ENCODE results near the gene IFI30. TPM values are rescaled to one million over a fixed set of nuclear protein-coding genes. Genes with fewer than 3 reads are reported as not detected.
A peak's percentile ranks its signal among the peaks of the same experiment; 100 is the strongest.

Gene IFI30
- total RNA-seq, 1 experiment from 2014 or later, result 35.8 TPM

GRCh38 chr19:18192673-18193387, 19.2 kb downstream of the IFI30 start, which contains the start of gene MPV17L2:
Gene MPV17L2 (plus strand): TSS chr19:18193218. CDS start chr19:18193282, 64 bp downstream.
- H3K79me2 ChIP-seq (ENCODE audit: low read depth), result peaks cover 12% of the 10 kb centered on the region
- no TSS peak for BruUV-seq (replicated peaks)
- ChIA-PET POLR2A (ENCODE audit: unreplicated experiment) (interaction anchor here (0.6 to 0.8 kb wide), 13 partner anchors 18 to 1629 kb away, joined by 3 to 8 read pairs (median 4); partner anchors contain the start of genes JUND, LSM4, RPL18A and ZNF506), CTCF (interaction anchor here (0.5 to 2.0 kb wide), 5 partner anchors 21 to 129 kb away, joined by 3 to 7 read pairs (median 3); no protein-coding TSS in a partner anchor)
- H3K4me1 ChIP-seq (replicated peaks; ENCODE audit: insufficient read depth), result peaks cover 16% of the 10 kb centered on the region
- H3K27ac ChIP-seq, result peak within 1 kb of the TSS; percentile 73
- no peaks in the 10 kb centered on the region for H3K9me2 ChIP-seq (ENCODE audit: insufficient read depth)
- TF ChIP-seq EZH2 (IDR thresholded peaks at IDR 0.05; ENCODE audit: low read depth), result no peak
- TF ChIP-seq, protein P1, sequence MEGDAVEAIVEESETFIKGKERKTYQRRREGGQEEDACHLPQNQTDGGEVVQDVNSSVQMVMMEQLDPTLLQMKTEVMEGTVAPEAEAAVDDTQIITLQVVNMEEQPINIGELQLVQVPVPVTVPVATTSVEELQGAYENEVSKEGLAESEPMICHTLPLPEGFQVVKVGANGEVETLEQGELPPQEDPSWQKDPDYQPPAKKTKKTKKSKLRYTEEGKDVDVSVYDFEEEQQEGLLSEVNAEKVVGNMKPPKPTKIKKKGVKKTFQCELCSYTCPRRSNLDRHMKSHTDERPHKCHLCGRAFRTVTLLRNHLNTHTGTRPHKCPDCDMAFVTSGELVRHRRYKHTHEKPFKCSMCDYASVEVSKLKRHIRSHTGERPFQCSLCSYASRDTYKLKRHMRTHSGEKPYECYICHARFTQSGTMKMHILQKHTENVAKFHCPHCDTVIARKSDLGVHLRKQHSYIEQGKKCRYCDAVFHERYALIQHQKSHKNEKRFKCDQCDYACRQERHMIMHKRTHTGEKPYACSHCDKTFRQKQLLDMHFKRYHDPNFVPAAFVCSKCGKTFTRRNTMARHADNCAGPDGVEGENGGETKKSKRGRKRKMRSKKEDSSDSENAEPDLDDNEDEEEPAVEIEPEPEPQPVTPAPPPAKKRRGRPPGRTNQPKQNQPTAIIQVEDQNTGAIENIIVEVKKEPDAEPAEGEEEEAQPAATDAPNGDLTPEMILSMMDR (conservative IDR thresholded peaks at IDR 0.05), result no peak
- peak within 1 kb of the TSS; percentile 90 for H3K4me3 ChIP-seq
- H3F3A ChIP-seq (ENCODE audit: insufficient read depth, low read depth), result peaks cover 32% of the 10 kb centered on the region
- no peaks in the 10 kb centered on the region for H3K9me3 ChIP-seq (ENCODE audit: insufficient read depth, low read depth)
- no peaks in the 10 kb centered on the region for H3K27me3 ChIP-seq (ENCODE audit: insufficient read depth, low read depth)
- intact Hi-C loops (cut with micrococcal nuclease; ENCODE audit: unreplicated experiment), result loop anchor here (1.0 to 5.0 kb wide), 6 partner anchors 11 to 219 kb away; partner anchors contain the start of genes PGPEP1, PIK3R2 and RAB3A
- DNase-seq, result peak; percentile 99 to 100
- H2AFZ ChIP-seq, result peak within 1 kb of the TSS; percentile 86
- H3K36me3 ChIP-seq (ENCODE audit: low read depth), result no peaks in the 10 kb centered on the region
- no peaks in the 10 kb centered on the region for H4K20me1 ChIP-seq (ENCODE audit: insufficient read depth)
- H3K4me2 ChIP-seq, result peak within 1 kb of the TSS; percentile 88

DNA sequence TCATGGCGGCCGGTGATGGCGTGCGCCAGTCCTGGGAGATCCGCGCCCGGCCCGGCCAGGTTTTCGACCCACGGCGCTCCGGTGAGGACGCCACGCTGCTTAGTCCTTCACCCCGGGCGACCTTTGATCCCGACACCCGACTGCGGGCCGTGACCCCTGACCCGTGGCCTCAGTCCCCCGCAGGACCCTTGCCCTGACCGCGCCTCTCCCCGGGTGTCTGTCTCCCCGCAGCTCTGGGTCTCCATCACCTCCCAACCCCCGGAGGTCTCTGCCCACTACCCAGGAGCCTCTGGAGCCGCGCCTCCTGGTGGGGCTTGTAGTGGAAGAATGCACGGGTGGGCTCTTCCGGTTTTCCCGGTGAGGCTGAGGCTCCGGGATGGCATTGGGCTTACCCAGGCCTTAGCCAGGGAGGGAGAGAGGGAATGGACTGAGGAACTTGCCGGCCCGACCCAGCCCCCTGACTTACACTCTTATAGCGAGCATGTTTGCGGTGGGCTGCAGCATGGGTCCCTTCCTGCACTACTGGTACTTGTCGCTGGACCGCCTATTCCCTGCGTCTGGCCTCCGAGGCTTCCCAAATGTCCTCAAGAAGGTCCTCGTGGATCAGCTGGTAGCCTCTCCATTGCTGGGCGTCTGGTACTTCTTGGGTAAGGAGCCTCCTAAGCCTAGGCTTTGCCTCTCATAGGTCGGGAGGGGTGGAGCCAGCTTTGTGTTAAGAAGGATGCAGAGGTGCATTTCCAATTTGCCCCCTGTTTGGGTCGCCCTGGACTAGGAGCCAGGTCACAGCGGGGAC, 20.0 kb downstream of the IFI30 start:
- Histone ChIP-seq H3K9me2 (ENCODE audit: insufficient read depth) (no peaks in the 10 kb centered on the region), H3K4me2 (peak overlapping the region; percentile 79), H2AFZ (peak overlapping the region; percentile 86), H3K9me3 (ENCODE audit: insufficient read depth, low read depth) (no peaks in the 10 kb centered on the region), H3K36me3 (ENCODE audit: low read depth) (no peaks in the 10 kb centered on the region), H3K27me3 (ENCODE audit: insufficient read depth, low read depth) (no peaks in the 10 kb centered on the region), H3F3A (ENCODE audit: insufficient read depth, low read depth) (peaks cover 32% of the 10 kb centered on the region), H3K79me2 (ENCODE audit: low read depth) (peaks cover 12% of the 10 kb centered on the region), H3K27ac (peak overlapping the region; percentile 35), H3K4me3 (peak overlapping the region; percentile 90), H4K20me1 (ENCODE audit: insufficient read depth) (no peaks in the 10 kb centered on the region), H3K4me1 (replicated peaks; ENCODE audit: insufficient read depth) (peaks cover 16% of the 10 kb centered on the region)
- intact Hi-C loops (cut with micrococcal nuclease; ENCODE audit: unreplicated experiment), result loop anchor here (2.0 to 5.0 kb wide), 4 partner anchors 41 to 219 kb away; partner anchors contain the start of genes PGPEP1 and PIK3R2
- CTCF ChIA-PET, result interaction anchor here (0.6 to 2.0 kb wide), 4 partner anchors 20 to 128 kb away, joined by 3 to 7 read pairs (median 4); no protein-coding TSS in a partner anchor
- POLR2A ChIA-PET (ENCODE audit: unreplicated experiment), result interaction anchor here (0.6 to 0.7 kb wide), 5 partner anchors 17 to 711 kb away, joined by 3 to 8 read pairs (median 3); partner anchors contain the start of gene JUND
- DNase-seq, result no peak
- BruUV-seq (replicated peaks), result no TSS peak
- TF ChIP-seq, protein P1 (conservative IDR thresholded peaks at IDR 0.05), result no peak
- TF ChIP-seq EZH2 (IDR thresholded peaks at IDR 0.05; ENCODE audit: low read depth), result no peak

DNA sequence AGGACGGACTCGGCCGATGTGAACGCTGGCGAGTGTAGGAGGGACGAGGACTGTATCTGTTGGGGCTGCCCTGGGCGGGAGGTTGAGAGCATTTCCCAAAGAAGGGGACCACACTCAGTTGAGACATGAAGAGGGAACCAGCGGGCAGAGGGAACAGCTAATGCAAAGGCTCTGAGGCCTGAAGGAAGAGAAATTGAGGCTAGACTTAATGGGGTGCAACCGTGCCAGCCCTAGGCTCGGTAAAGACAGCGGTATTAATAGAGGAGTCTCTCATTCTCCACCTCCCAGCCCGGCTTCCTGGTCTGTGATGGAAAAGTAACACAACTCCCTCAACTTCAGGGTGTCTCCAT, 20.5 kb downstream of the IFI30 start:
- Histone ChIP-seq H3K4me1 (replicated peaks; ENCODE audit: insufficient read depth) (peaks cover 16% of the 10 kb centered on the region), H3K9me2 (ENCODE audit: insufficient read depth) (no peaks in the 10 kb centered on the region), H3K4me3 (peak overlapping the region; percentile 90; the same call in 1 of the 2 replicates), H3K36me3 (ENCODE audit: low read depth) (no peaks in the 10 kb centered on the region), H3K27me3 (ENCODE audit: insufficient read depth, low read depth) (no peaks in the 10 kb centered on the region), H3F3A (ENCODE audit: insufficient read depth, low read depth) (peaks cover 32% of the 10 kb centered on the region), H3K9me3 (ENCODE audit: insufficient read depth, low read depth) (no peaks in the 10 kb centered on the region), H3K27ac (no peak overlapping the region), H3K4me2 (peak overlapping the region; percentile 79), H4K20me1 (ENCODE audit: insufficient read depth) (no peaks in the 10 kb centered on the region), H3K79me2 (ENCODE audit: low read depth) (peaks cover 12% of the 10 kb centered on the region), H2AFZ (no peak overlapping the region)
- intact Hi-C loops (cut with micrococcal nuclease; ENCODE audit: unreplicated experiment), result loop anchor here (5.0 kb wide), 3 partner anchors 58 to 218 kb away; partner anchors contain the start of gene PGPEP1
- TF ChIP-seq, protein P1 (conservative IDR thresholded peaks at IDR 0.05), result no peak
- no peak for TF ChIP-seq EZH2 (IDR thresholded peaks at IDR 0.05; ENCODE audit: low read depth)
- POLR2A ChIA-PET (ENCODE audit: unreplicated experiment), result no interaction called here
- DNase-seq, result no peak
- CTCF ChIA-PET, result no interaction called here
- BruUV-seq (replicated peaks), result TSS peak; percentile 60
